ENCODE results near the gene RHEX. TPM values are rescaled to one million over a fixed set of nuclear protein-coding genes. Genes with fewer than 3 reads are reported as not detected.

The RHEX gene
- total RNA-seq, 1 donor from 2014 or later, result not detected

DNA sequence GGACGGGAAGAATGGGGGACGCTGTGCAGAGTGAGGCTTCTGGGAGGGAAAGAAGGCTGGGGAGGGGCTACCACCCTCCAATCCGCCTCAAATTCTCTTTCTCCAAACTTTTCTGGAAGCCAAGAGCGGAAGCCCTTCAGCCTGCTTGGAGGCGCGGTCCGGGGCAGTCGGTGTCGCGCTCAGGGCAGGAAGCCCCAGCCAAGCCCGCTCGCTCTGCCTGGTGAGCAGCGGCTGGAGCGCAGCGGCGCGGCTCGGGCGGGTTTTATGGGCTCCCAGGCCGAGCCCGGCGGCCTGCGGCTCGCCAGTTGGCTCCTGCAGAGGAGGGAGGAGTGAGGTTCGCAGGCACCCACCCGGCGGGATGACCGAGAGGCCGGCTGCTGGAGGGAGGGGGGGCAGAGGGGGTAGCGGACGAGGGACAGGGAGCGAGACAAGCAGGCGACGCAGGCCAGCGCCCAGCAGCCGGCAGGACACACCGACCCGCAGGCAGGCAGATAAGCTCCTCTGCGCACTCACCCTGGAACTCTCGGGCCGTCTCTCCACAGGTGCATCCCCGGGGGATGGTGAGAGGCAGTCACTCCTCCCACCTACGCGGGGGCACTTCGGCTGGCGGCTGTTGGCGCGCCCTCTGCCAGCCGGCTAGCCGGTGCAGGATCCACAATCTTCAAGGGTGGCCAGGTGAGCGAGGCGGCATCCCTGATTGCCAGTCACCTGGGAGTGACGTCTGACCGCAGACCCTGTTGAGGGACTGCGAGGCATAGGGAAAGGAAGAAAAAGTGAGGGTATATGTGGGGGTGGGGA, 64.4 kb downstream of the RHEX start, which contains the start of gene AVPR1B:
Gene AVPR1B (minus strand): TSS at position 238 of the 798 bp plus-strand sequence. CDS start 498 bp downstream, outside the sequence.
- H3K4me3 Mint-ChIP-seq (ENCODE audit: unreplicated experiment), result peak within 1 kb of the TSS; percentile 76
- no peaks in the 10 kb centered on the region for H3K79me2 ChIP-seq (ENCODE audit: insufficient read depth, low read length)
- H3K4me2 ChIP-seq (ENCODE audit: low read length), result peak within 1 kb of the TSS; percentile 83
- peak within 1 kb of the TSS; percentile 44 for H3K4me3 ChIP-seq (ENCODE audit: insufficient read depth, low read depth, low read length)
- no peak within 1 kb of the TSS for H3K27ac ChIP-seq (ENCODE audit: low read depth, low read length)
- no peaks in the 10 kb centered on the region for H4K20me1 ChIP-seq (ENCODE audit: insufficient read depth, low read length)
- TF ChIP-seq EZH2 (IDR thresholded peaks at IDR 0.05; ENCODE audit: insufficient read depth, low read length), result no peak
- TF ChIP-seq, protein P1, sequence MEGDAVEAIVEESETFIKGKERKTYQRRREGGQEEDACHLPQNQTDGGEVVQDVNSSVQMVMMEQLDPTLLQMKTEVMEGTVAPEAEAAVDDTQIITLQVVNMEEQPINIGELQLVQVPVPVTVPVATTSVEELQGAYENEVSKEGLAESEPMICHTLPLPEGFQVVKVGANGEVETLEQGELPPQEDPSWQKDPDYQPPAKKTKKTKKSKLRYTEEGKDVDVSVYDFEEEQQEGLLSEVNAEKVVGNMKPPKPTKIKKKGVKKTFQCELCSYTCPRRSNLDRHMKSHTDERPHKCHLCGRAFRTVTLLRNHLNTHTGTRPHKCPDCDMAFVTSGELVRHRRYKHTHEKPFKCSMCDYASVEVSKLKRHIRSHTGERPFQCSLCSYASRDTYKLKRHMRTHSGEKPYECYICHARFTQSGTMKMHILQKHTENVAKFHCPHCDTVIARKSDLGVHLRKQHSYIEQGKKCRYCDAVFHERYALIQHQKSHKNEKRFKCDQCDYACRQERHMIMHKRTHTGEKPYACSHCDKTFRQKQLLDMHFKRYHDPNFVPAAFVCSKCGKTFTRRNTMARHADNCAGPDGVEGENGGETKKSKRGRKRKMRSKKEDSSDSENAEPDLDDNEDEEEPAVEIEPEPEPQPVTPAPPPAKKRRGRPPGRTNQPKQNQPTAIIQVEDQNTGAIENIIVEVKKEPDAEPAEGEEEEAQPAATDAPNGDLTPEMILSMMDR (IDR thresholded peaks at IDR 0.05; ENCODE audit: insufficient read depth, low read depth, low read length), result no peak
- peaks cover 4% of the 10 kb centered on the region for H3K9me3 Mint-ChIP-seq (ENCODE audit: unreplicated experiment)
- peak within 1 kb of the TSS; percentile 56 for H2AFZ ChIP-seq (ENCODE audit: low read depth, low read length)
- peaks cover 52% of the 10 kb centered on the region for H3K27me3 Mint-ChIP-seq (ENCODE audit: low read depth, unreplicated experiment)
- H3K4me1 Mint-ChIP-seq (ENCODE audit: low read depth, unreplicated experiment), result peaks cover 2% of the 10 kb centered on the region
- no peaks in the 10 kb centered on the region for H3K9me3 ChIP-seq (ENCODE audit: insufficient read depth, low read depth, low read length)
- no peaks in the 10 kb centered on the region for H3K4me1 ChIP-seq (ENCODE audit: insufficient read depth, low read length)
- no peaks in the 10 kb centered on the region for H3K36me3 Mint-ChIP-seq (ENCODE audit: low read depth, unreplicated experiment)
- peak; percentile 19 for DNase-seq (ENCODE audit: low read depth)
- FAIRE-seq, result no peak
- peaks cover 21% of the 10 kb centered on the region for H3K27me3 ChIP-seq (ENCODE audit: insufficient read depth, low read length)
- H3K27ac Mint-ChIP-seq (ENCODE audit: unreplicated experiment), result no peak within 1 kb of the TSS
- no peaks in the 10 kb centered on the region for H3K36me3 ChIP-seq (ENCODE audit: insufficient read depth, low read length)
- H3K9ac ChIP-seq (ENCODE audit: low read length), result peak within 1 kb of the TSS; percentile 31

DNA sequence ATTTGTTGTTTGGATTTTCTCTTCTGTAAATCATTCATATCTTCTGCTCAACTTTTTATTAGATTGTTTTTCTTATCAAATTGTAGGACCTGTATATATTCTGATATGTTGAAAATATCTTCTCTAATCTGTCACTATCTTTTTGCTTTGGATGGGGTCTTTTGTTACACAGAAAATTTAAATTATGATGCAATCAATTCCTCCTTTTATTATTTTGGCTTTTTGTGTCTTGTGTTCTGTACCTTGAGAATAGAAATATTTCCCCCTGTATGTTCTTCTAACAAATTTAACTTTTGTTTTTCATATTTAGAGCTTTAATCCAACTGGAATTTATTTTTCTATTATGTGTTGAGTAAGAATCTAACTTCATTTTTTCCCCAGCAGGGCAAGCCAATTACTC, 67.4 kb downstream of the RHEX start:
- no peaks in the 10 kb centered on the region for H3K36me3 ChIP-seq (ENCODE audit: insufficient read depth, low read length)
- Mint-ChIP-seq H3K36me3 (ENCODE audit: low read depth, unreplicated experiment) (no peaks in the 10 kb centered on the region), H3K27ac (ENCODE audit: unreplicated experiment) (no peak overlapping the region), H3K9me3 (ENCODE audit: unreplicated experiment) (peaks cover 8% of the 10 kb centered on the region), H3K27me3 (ENCODE audit: low read depth, unreplicated experiment) (peaks cover 32% of the 10 kb centered on the region), H3K4me3 (ENCODE audit: unreplicated experiment) (no peak overlapping the region), H3K4me1 (ENCODE audit: low read depth, unreplicated experiment) (peaks cover 2% of the 10 kb centered on the region)
- H3K4me3 ChIP-seq (ENCODE audit: insufficient read depth, low read depth, low read length), result no peak overlapping the region
- no peak overlapping the region for H2AFZ ChIP-seq (ENCODE audit: low read depth, low read length)
- DNase-seq (ENCODE audit: low read depth), result no peak
- peaks cover 9% of the 10 kb centered on the region for H3K27me3 ChIP-seq (ENCODE audit: insufficient read depth, low read length)
- no peaks in the 10 kb centered on the region for H3K4me1 ChIP-seq (ENCODE audit: insufficient read depth, low read length)
- H3K4me2 ChIP-seq (ENCODE audit: low read length), result no peak overlapping the region
- no peaks in the 10 kb centered on the region for H3K9me3 ChIP-seq (ENCODE audit: insufficient read depth, low read depth, low read length)
- no peak overlapping the region for H3K27ac ChIP-seq (ENCODE audit: low read depth, low read length)
- H4K20me1 ChIP-seq (ENCODE audit: insufficient read depth, low read length), result no peaks in the 10 kb centered on the region
- TF ChIP-seq, protein P1 (IDR thresholded peaks at IDR 0.05; ENCODE audit: insufficient read depth, low read depth, low read length), result no peak
- TF ChIP-seq EZH2 (IDR thresholded peaks at IDR 0.05; ENCODE audit: insufficient read depth, low read length), result no peak
- no peak overlapping the region for H3K9ac ChIP-seq (ENCODE audit: low read length)
- FAIRE-seq, result no peak
- no peaks in the 10 kb centered on the region for H3K79me2 ChIP-seq (ENCODE audit: insufficient read depth, low read length)

DNA sequence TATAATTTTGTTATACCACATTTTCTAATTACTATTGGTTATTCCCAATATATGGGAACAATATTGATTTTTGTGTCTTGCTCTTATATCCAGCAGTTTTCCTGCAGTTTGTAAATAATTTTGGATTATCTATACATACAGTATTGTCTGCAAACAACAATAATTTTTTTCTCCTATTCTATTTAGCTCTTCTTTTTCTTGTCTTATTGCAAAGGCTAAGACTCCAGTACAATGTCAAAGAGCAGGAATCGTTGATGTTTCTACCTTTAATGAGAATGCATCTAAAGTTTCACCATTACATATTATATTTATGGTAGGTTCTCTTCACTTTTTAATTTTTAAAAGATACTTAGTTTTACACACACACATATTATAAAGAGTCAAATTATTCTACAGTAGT, 68.3 kb downstream of the RHEX start:
- Mint-ChIP-seq H3K9me3 (ENCODE audit: unreplicated experiment) (peaks cover 8% of the 10 kb centered on the region), H3K36me3 (ENCODE audit: low read depth, unreplicated experiment) (no peaks in the 10 kb centered on the region), H3K4me3 (ENCODE audit: unreplicated experiment) (no peak overlapping the region), H3K27ac (ENCODE audit: unreplicated experiment) (no peak overlapping the region), H3K4me1 (ENCODE audit: low read depth, unreplicated experiment) (peaks cover 2% of the 10 kb centered on the region), H3K27me3 (ENCODE audit: low read depth, unreplicated experiment) (peaks cover 23% of the 10 kb centered on the region)
- Histone ChIP-seq H4K20me1 (ENCODE audit: insufficient read depth, low read length) (no peaks in the 10 kb centered on the region), H3K27ac (ENCODE audit: low read depth, low read length) (no peak overlapping the region), H3K4me1 (ENCODE audit: insufficient read depth, low read length) (no peaks in the 10 kb centered on the region), H3K4me3 (ENCODE audit: insufficient read depth, low read depth, low read length) (no peak overlapping the region), H3K4me2 (ENCODE audit: low read length) (no peak overlapping the region), H3K9me3 (ENCODE audit: insufficient read depth, low read depth, low read length) (no peaks in the 10 kb centered on the region), H3K27me3 (ENCODE audit: insufficient read depth, low read length) (peaks cover 9% of the 10 kb centered on the region), H3K36me3 (ENCODE audit: insufficient read depth, low read length) (no peaks in the 10 kb centered on the region), H3K79me2 (ENCODE audit: insufficient read depth, low read length) (no peaks in the 10 kb centered on the region), H2AFZ (ENCODE audit: low read depth, low read length) (no peak overlapping the region), H3K9ac (ENCODE audit: low read length) (no peak overlapping the region)
- DNase-seq (ENCODE audit: low read depth), result no peak
- no peak for TF ChIP-seq EZH2 (IDR thresholded peaks at IDR 0.05; ENCODE audit: insufficient read depth, low read length)
- TF ChIP-seq, protein P1 (IDR thresholded peaks at IDR 0.05; ENCODE audit: insufficient read depth, low read depth, low read length), result no peak
- no peak for FAIRE-seq
